K562 (cell line): Measurements from ENCODE around the gene ARL2. TPM values are rescaled to one million over a fixed set of nuclear protein-coding genes. Genes with fewer than 3 reads are reported as not detected.
A peak's percentile ranks its signal among the peaks of the same experiment; 100 is the strongest.

Source experiments
- GABPA ChIP-seq: fragments of 200-800 bp; sonication (Bioruptor generic); conservative IDR thresholded peaks from 2 replicates; pipeline ENCODE4 v1.6.1; 2016; ENCODE audit warnings: low read depth, missing genetic modification characterization, missing compliant biosample characterization
- HMGXB4 ChIP-seq: sonication (generic); formaldehyde crosslinking; IDR thresholded peaks from 2 replicates; pipeline ENCODE4 v1.8.1; 2023; ENCODE audit warnings: mild to moderate bottlenecking, missing genetic modification reagents
- KLF6 ChIP-seq: fragments of 250-450 bp; sonication (Bioruptor Pico); IDR thresholded peaks from 2 replicates; pipeline ENCODE4 v1.4.0; 2020; ENCODE audit warnings: mild to moderate bottlenecking, moderate library complexity, borderline replicate concordance
- MGA ChIP-seq: fragments of 450-650 bp; IDR thresholded peaks from 2 replicates; pipeline ENCODE4 v1.6.1; 2016; ENCODE audit warnings: mild to moderate bottlenecking, moderate library complexity
- PRDM10 ChIP-seq: fragments of 450-650 bp; IDR thresholded peaks from 2 replicates; pipeline ENCODE4 v1.6.1; 2018; ENCODE audit not compliant: partially characterized antibody
- RAD51 ChIP-seq: fragments of 450-650 bp; IDR thresholded peaks from 2 replicates; pipeline ENCODE4 v1.7.1; 2016; ENCODE audit warnings: low read depth, mild to moderate bottlenecking, borderline replicate concordance
- TRIM24 ChIP-seq, 2 experiments: fragments of 450-650 bp; IDR thresholded peaks; 2 replicates each; pipeline ENCODE4 v1.6.1; 2016
- ZNF232 ChIP-seq: sonication (generic); formaldehyde crosslinking; IDR thresholded peaks from 2 replicates; pipeline ENCODE4 v1.8.0; 2022; ENCODE audit warnings: mild to moderate bottlenecking, missing genetic modification reagents
- polyA plus RNA-seq, 8 experiments: library from polyadenylated mRNA; depleted of rRNA in 4 of 8; stranded (reverse) in 5 of 8; unstranded in 3 of 8; fragments of >200 nt; fragmentation: Nextera tagmentation in 2 of 8; fragmentation: Illumina TruSeq in 1 of 8; extraction: Ambion mirVana in 2 of 8; extraction: Trizol in 1 of 8; gene quantifications; 2 replicates each; pipeline versions ENCODE4 v1.2.1 to v1.2.3, GENCODE V29; 2011 to 2014; ENCODE audit warnings: inconsistent platforms in 1 of 8, missing spikeins in 1 of 8
- total RNA-seq, 7 experiments: library from RNA; depleted of rRNA in 6 of 7; stranded (reverse); fragments of >200 nt in 6 of 7; fragmentation: Illumina TruSeq in 2 of 7; extraction: Trizol in 2 of 7; gene quantifications; 2 replicates each; pipeline versions ENCODE4 v1.2.1 to v1.2.3, GENCODE V29; 2011 to 2021; ENCODE audit warnings: low replicate concordance in 1 of 7

ARL2 gene
- total and polyA plus RNA-seq, 9 of the 15 experiments (the other 6 are each of a cell fraction or from before 2014, with no cell fraction given), result 5.7 to 154 (median 92.2) TPM

GRCh38 chr11:65040847-65041622 lies 27.1 kb downstream of the ARL2 start, which contains the start of gene SAC3D1 (continued):
- peak; percentile 31; the same call in 1 of the 2 replicates for TF ChIP-seq MGA
- TF ChIP-seq KLF6, result peak; percentile 22; the same call in 1 of the 2 replicates
- TF ChIP-seq PRDM10, result peak; percentile 80
- TF ChIP-seq GABPA, result 0 out of 2 replicates have a peak, but pooled peaks have one; percentile 28
- no peak for TF ChIP-seq HMGXB4
- peak; percentile 65 to 73; a peak in 2 of 4 replicates for TF ChIP-seq TRIM24 (IDR thresholded peaks at IDR 0.05)
- TF ChIP-seq RAD51, result no peak
- TF ChIP-seq ZNF232 (CRISPR knock-in tag), result 0 out of 2 replicates have a peak, but pooled peaks have one; percentile 67
